GM19351 (cell line): ENCODE data around the gene SPATA31D4.

Source experiments
- ATAC-seq: cut with Tn5 transposase; IDR thresholded peaks from one replicate; pipeline ENCODE4 v1.9.1; 2021; ENCODE audit warnings: mild to moderate bottlenecking, moderate library complexity; ENCODE audit not compliant: unreplicated experiment

The SPATA31D4 gene

GRCh38 chr9:81964218-81965171, 36.3 kb downstream of the SPATA31D4 start:
- no peak for ATAC-seq

- ATAC-seq = no peak
Observed at GRCh38 chr9:81968026-81968425, 39.8 kb downstream of the SPATA31D4 start.

- no peak for ATAC-seq
Observed at GRCh38 chr9:81969971-81970370, 41.7 kb downstream of the SPATA31D4 start.

GRCh38 chr9:81971727-81972126, 43.5 kb downstream of the SPATA31D4 start:
- ATAC-seq = no peak

- no peak for ATAC-seq
Observed at GRCh38 chr9:81974764-81975163, 46.5 kb downstream of the SPATA31D4 start.

GRCh38 chr9:81976351-81976750, 48.1 kb downstream of the SPATA31D4 start:
- ATAC-seq = no peak

- peak; percentile 88 for ATAC-seq
Observed at GRCh38 chr9:81979196-81979595, 51.0 kb downstream of the SPATA31D4 start.

- no peak for ATAC-seq
Observed at GRCh38 chr9:81980568-81980967, 52.3 kb downstream of the SPATA31D4 start.

- ATAC-seq = peak; percentile 59
Observed at GRCh38 chr9:81981883-81982282, 53.7 kb downstream of the SPATA31D4 start.
